ENCODE results near the gene AKT1S1.
"Not testable (repeated sequence)": the region's sequence is repeated elsewhere in the genome, so short reads cannot be mapped to it uniquely, and the experiment has no call there.

AKT1S1 gene

GRCh38 chr19:49833599-49833998 lies 43.6 kb downstream of the AKT1S1 start:
- no peak for DNase-seq

GRCh38 chr19:49832556-49832955 lies 44.6 kb downstream of the AKT1S1 start:
- no peak for DNase-seq

- no peak for DNase-seq
Observed at GRCh38 chr19:49831592-49831991, 45.6 kb downstream of the AKT1S1 start.

GRCh38 chr19:49830766-49831165 lies 46.4 kb downstream of the AKT1S1 start:
- DNase-seq: no peak

- no peak for DNase-seq
Observed at GRCh38 chr19:49829721-49830120, 47.4 kb downstream of the AKT1S1 start.

GRCh38 chr19:49829200-49829599 lies 48.0 kb downstream of the AKT1S1 start:
- no peak for DNase-seq

- no peak for DNase-seq
Observed at GRCh38 chr19:49827034-49827433, 50.1 kb downstream of the AKT1S1 start.

GRCh38 chr19:49824662-49825061 lies 52.5 kb downstream of the AKT1S1 start:
- DNase-seq: no peak

GRCh38 chr19:49823472-49823871 lies 53.7 kb downstream of the AKT1S1 start:
- DNase-seq: peak; percentile 96

GRCh38 chr19:49820125-49820524 lies 57.0 kb downstream of the AKT1S1 start:
- DNase-seq: no peak

GRCh38 chr19:49819452-49820115 lies 57.6 kb downstream of the AKT1S1 start:
- not testable (repeated sequence) for DNase-seq

Data from NCI-H146 (cell line).